ENCODE results near the gene ZC3H6. TPM values are rescaled to one million over a fixed set of nuclear protein-coding genes. Genes with fewer than 3 reads are reported as not detected.
"Not testable (repeated sequence)": the region's sequence is repeated elsewhere in the genome, so short reads cannot be mapped to it uniquely, and the experiment has no call there.

Gene ZC3H6
- total RNA-seq, 1 donor from 2014 or later = 1.2 TPM

- DNase-seq (ENCODE audit: low read depth in 2 of 2) = peak; percentile 87 to 96
Measured at GRCh38 chr2:112275887-112276773, 733 bp downstream of the ZC3H6 start.

GRCh38 chr2:112276954-112277353 is 1.6 kb downstream of the ZC3H6 start:
- DNase-seq (ENCODE audit: low read depth in 2 of 2) = no peak

- DNase-seq (ENCODE audit: low read depth in 2 of 2) = no peak
Measured at GRCh38 chr2:112277596-112278220, 2.3 kb downstream of the ZC3H6 start.

GRCh38 chr2:112282066-112282465 is 6.7 kb downstream of the ZC3H6 start:
- not testable (repeated sequence) for DNase-seq (ENCODE audit: low read depth in 2 of 2)

- DNase-seq (ENCODE audit: low read depth in 2 of 2) = not testable (repeated sequence)
Measured at GRCh38 chr2:112283535-112283934, 8.1 kb downstream of the ZC3H6 start.

- peak in 1 of 2 donors; percentile 2 for DNase-seq (ENCODE audit: low read depth in 2 of 2)
Measured at GRCh38 chr2:112290088-112290487, 14.7 kb downstream of the ZC3H6 start.

GRCh38 chr2:112290648-112291047 is 15.3 kb downstream of the ZC3H6 start:
- DNase-seq (ENCODE audit: low read depth in 2 of 2) = no peak

GRCh38 chr2:112293636-112294401 is 18.4 kb downstream of the ZC3H6 start:
- no peak for DNase-seq (ENCODE audit: low read depth in 2 of 2)

- DNase-seq (ENCODE audit: low read depth in 2 of 2) = peak in 1 of 2 donors; percentile 20
Measured at GRCh38 chr2:112295407-112296078, 20.1 kb downstream of the ZC3H6 start.

GRCh38 chr2:112296407-112296806 is 21.0 kb downstream of the ZC3H6 start:
- no peak for DNase-seq (ENCODE audit: low read depth in 2 of 2)

GRCh38 chr2:112301171-112301584 is 25.8 kb downstream of the ZC3H6 start:
- no peak for DNase-seq (ENCODE audit: low read depth in 2 of 2)

- DNase-seq (ENCODE audit: low read depth in 2 of 2) = no peak
Measured at GRCh38 chr2:112301973-112302372, 26.6 kb downstream of the ZC3H6 start.

- DNase-seq (ENCODE audit: low read depth in 2 of 2) = no peak
Measured at GRCh38 chr2:112304298-112304941, 29.0 kb downstream of the ZC3H6 start.

- DNase-seq (ENCODE audit: low read depth in 2 of 2) = no peak
Measured at GRCh38 chr2:112305132-112305531, 29.7 kb downstream of the ZC3H6 start.

GRCh38 chr2:112310906-112311305 is 35.5 kb downstream of the ZC3H6 start:
- no peak for DNase-seq (ENCODE audit: low read depth in 2 of 2)

- no peak for DNase-seq (ENCODE audit: low read depth in 2 of 2)
Measured at GRCh38 chr2:112311932-112312331, 36.5 kb downstream of the ZC3H6 start.

- DNase-seq (ENCODE audit: low read depth in 2 of 2) = no peak
Measured at GRCh38 chr2:112312821-112313220, 37.4 kb downstream of the ZC3H6 start.

- no peak for DNase-seq (ENCODE audit: low read depth in 2 of 2)
Measured at GRCh38 chr2:112314856-112315255, 39.5 kb downstream of the ZC3H6 start.

GRCh38 chr2:112317303-112318158 is 42.1 kb downstream of the ZC3H6 start:
- DNase-seq (ENCODE audit: low read depth in 2 of 2) = peak in 1 of 2 donors; percentile 6

GRCh38 chr2:112318515-112318914 is 43.1 kb downstream of the ZC3H6 start:
- no peak for DNase-seq (ENCODE audit: low read depth in 2 of 2)

Measured in lung microvascular endothelial cell (primary cell).